NCI-H524 treated with DMSO at 0.1 percent for 48 hours (cell line): ENCODE data around the gene SLCO4A1.

Experiments
- DNase-seq: peaks from one replicate; lab custom pipeline; 2025; lab: John Stamatoyannopoulos, UW

SLCO4A1 gene

GRCh38 chr20:62688083-62688482 lies 45.8 kb downstream of the SLCO4A1 start:
- DNase-seq = no peak

DNA sequence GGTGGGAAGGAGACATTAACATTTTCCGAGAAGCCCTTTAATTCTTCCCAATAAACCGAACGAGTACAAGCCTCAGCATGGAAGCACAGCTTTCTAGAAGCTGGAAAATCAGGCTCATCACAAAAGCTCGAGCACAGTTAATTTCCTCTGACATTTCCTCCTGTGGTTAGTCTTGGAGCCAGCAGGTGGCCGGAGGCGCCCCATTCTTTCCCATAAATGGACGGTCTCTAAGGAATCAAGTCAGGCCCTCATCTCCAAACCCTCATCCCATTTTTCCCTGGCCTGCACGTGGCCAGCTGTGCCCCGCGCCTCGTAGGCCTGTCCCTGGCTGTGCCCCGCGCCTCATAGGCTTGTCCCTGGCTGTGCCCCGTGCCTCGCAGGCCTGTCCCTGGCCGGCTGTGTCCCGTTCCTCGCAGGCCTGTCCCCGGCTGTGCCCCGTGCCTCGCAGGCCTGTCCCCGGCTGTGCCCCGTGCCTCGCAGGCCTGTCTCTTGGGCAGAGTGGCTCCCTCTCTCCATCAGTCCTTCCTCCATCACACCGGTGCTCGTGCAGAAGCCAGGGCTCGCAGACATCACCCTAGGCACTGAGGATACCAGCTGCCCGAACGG lies 46.7 kb downstream of the SLCO4A1 start:
- DNase-seq = no peak

GRCh38 chr20:62689861-62690260 lies 47.6 kb downstream of the SLCO4A1 start:
- DNase-seq = no peak

GRCh38 chr20:62690261-62690820 lies 48.0 kb downstream of the SLCO4A1 start:
- no peak for DNase-seq

DNA sequence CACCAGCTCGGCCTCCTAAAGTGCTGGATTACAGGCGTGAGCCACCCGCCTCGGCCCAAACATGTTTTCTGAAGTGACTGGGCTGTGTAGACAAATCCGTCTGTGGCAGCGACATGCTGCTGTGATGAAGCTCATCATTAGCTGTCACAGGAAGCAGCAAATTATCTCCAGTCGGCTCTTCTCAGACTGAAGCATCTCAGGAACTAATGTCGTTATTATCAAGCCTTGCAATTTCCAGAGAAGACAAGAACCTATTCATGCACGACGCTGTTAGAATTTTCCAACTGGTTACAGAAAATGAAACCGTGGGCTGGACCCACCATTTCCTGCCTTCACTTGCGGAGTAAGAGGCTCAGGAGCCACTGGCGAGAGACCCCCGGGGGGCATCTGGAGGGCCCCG lies 49.2 kb downstream of the SLCO4A1 start:
- DNase-seq = no peak

GRCh38 chr20:62692176-62692575 lies 49.9 kb downstream of the SLCO4A1 start:
- peak; percentile 80 for DNase-seq

- DNase-seq = no peak
Observed at GRCh38 chr20:62692801-62693523, 50.7 kb downstream of the SLCO4A1 start.

- no peak for DNase-seq
Observed at GRCh38 chr20:62693524-62693922, 51.2 kb downstream of the SLCO4A1 start.

GRCh38 chr20:62694106-62694505 lies 51.8 kb downstream of the SLCO4A1 start:
- DNase-seq = no peak

GRCh38 chr20:62694868-62695267 lies 52.6 kb downstream of the SLCO4A1 start:
- no peak for DNase-seq

DNA sequence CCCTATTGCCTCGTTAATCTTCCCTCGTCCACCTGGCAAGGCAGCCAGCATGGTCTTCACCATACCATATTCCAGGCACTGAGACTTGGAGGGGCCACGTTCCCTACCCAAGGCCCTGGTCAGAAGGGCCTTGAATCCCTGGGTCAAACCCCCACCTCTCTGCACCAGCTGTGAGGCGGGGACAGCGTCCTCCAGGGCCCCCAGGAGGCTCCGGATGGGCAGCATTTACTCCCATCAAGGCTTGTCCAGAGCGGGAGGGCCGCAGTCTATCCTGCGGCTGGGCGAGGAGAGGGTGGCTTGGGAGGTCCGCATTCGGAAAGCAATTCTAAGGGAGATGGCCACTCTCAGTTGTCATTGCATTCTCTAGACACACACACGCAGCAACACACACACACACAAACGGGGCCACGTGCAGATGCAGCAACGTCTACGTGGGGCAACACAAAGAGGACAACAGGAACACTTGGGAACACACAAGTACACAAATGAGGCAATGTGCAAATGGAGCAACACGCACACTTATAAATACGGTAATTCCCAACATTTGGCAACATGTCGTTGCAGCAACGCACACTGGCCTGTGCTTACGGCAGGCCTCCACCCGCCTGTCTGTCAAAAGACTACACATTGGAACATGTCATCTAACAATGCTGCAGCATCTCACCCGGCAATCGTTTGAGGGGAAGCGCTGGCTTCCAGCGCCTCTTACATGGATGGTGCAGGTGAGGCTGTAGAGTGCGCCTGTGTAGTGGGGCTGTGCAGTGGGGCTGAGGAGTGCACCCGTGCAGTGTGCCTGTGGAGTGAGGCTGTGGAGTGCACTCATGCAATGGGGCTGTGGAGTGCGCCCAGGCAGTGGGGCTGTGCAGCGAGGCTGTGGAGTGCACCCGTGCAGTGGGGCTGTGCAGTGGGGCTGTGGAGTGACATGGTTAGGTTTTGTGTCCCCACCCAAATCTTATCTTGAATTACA lies 53.4 kb downstream of the SLCO4A1 start:
- no peak for DNase-seq

- DNase-seq = no peak
Observed at GRCh38 chr20:62696434-62696957, 54.2 kb downstream of the SLCO4A1 start.

DNA sequence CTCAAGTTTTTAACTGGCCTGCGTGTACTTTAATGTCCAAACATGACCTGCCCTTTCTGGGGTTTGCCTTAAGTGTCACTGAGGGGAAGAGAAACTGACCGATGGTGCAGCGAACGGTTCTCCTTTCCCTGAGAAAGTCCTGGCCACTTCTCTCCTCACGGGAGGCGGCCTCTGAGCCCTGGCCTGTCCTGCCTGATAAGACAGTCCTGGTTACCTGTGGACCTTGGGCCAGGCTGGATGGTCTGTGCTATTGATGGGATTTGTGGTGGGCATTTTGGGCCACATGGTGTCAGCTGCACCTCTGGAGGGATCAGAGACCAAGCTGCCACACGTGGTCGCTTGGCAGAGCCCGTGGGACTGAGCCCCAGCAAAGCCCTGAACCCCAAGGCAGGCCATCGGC lies 54.7 kb downstream of the SLCO4A1 start:
- no peak for DNase-seq

- no peak for DNase-seq
Observed at GRCh38 chr20:62697468-62697912, 55.2 kb downstream of the SLCO4A1 start.

DNA sequence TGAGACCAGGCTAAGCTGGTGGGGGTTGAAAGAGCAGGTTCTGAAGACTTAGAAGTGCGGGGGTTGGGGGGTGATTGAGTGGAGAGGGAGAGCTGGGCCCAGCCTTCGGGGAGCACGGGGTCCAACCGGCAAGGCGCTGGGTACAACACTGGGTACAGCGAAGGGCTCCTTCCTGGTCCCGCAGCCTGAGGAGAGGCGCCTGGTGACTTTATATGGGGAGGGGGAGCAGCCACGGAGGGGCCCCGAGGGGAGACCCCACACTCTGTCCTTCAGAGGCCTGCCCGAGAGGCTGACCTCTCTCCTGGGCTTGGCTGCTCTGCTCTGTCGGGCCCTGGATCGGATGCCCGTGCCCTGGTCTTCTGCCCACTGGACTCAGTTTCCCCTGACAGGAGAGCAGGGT lies 55.9 kb downstream of the SLCO4A1 start:
- no peak for DNase-seq

- DNase-seq = no peak
Observed at GRCh38 chr20:62699296-62699695, 57.0 kb downstream of the SLCO4A1 start.

- DNase-seq = no peak
Observed at GRCh38 chr20:62699741-62700140, 57.4 kb downstream of the SLCO4A1 start.

- DNase-seq = no peak
Observed at GRCh38 chr20:62700261-62700930, 58.1 kb downstream of the SLCO4A1 start.

DNA sequence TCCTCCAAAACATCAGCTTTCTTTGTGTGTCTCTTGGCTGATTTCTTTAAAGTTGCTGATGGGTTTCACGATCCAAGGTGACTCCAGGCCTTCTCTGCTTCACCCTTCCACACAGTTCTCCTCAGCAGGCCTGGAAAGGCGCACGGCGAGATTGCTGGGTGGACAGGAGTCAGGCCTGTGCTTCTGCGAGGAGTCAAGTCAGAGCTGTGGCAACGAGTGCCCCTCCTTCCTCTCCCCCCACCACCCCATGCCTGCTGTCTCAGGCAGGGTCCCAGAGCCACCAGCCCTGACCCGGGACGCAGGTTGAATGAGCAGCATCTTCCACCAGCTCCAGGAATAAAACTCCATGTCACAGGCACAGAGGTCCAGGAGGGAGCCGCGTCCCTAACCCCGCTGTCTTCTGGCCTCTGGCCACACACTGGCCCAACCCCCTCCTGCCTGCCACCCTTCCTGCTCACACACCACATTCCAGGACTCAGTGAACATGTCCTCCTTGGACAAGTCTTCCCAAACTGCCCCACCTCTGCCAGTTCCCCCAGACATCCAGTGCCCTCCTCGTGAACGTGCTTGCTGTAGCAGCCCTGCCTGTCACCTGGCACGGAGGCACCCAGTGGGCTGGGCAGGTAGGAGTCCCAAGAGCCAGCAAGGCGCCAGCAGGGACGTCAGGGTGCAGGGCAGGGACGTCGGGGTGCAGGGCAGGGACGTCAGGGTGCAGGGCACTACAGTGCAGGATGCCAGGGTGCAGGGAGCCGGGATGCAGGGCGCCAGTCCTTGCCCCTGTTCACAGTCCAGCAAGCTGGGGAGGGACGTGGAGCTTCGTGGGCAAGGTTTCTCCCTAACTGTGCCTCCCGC lies 59.1 kb downstream of the SLCO4A1 start:
- no peak for DNase-seq

DNA sequence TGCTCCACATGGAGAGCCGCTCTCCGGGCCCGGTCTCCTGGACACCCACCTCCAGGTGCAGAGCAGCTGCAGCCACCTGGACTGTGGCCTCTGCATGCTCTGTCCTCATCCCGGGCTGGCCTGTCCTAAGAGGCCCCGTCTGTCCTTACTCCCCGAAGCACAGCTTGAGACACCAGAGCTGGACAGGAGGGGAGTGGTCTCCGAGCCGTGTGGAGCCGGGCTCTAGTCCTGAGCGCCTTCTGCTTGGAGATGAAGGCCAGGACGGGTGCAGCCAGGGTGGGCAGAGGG lies 59.7 kb downstream of the SLCO4A1 start:
- no peak for DNase-seq
